ENCODE data around the gene TRAPPC2L.

Gene TRAPPC2L

GRCh38 chr16:88905563-88905962 lies 48.6 kb downstream of the TRAPPC2L start:
- TF ChIP-seq CTCF (IDR thresholded peaks at IDR 0.05) (no peak), ZFX (IDR thresholded peaks at IDR 0.05; ENCODE audit: borderline replicate concordance) (no peak)
- no peak overlapping the region for H3K27ac ChIP-seq

GRCh38 chr16:88906020-88906419 lies 49.1 kb downstream of the TRAPPC2L start:
- no peak overlapping the region for H3K27ac ChIP-seq
- TF ChIP-seq ZFX (IDR thresholded peaks at IDR 0.05; ENCODE audit: borderline replicate concordance) (no peak), CTCF (IDR thresholded peaks at IDR 0.05) (no peak)

GRCh38 chr16:88906535-88907105 lies 49.7 kb downstream of the TRAPPC2L start:
- H3K27ac ChIP-seq: no peak overlapping the region
- TF ChIP-seq ZFX (IDR thresholded peaks at IDR 0.05; ENCODE audit: borderline replicate concordance): no peak
- TF ChIP-seq CTCF (IDR thresholded peaks at IDR 0.05): no peak; the same call in 1 of the 2 replicates

GRCh38 chr16:88907768-88908167 lies 50.8 kb downstream of the TRAPPC2L start:
- no peak for TF ChIP-seq CTCF (IDR thresholded peaks at IDR 0.05)
- TF ChIP-seq ZFX (IDR thresholded peaks at IDR 0.05; ENCODE audit: borderline replicate concordance): no peak
- no peak overlapping the region for H3K27ac ChIP-seq

- H3K27ac ChIP-seq: no peak overlapping the region
- TF ChIP-seq ZFX (IDR thresholded peaks at IDR 0.05; ENCODE audit: borderline replicate concordance) (no peak), CTCF (IDR thresholded peaks at IDR 0.05) (no peak)
Measured at GRCh38 chr16:88908307-88908706, 51.4 kb downstream of the TRAPPC2L start.

GRCh38 chr16:88909431-88910210 lies 52.7 kb downstream of the TRAPPC2L start:
- H3K27ac ChIP-seq: no peak overlapping the region
- no peak for TF ChIP-seq ZFX (IDR thresholded peaks at IDR 0.05; ENCODE audit: borderline replicate concordance)

- TF ChIP-seq CTCF (IDR thresholded peaks at IDR 0.05) (no peak), ZFX (IDR thresholded peaks at IDR 0.05; ENCODE audit: borderline replicate concordance) (no peak)
Measured at GRCh38 chr16:88910284-88911135, 53.6 kb downstream of the TRAPPC2L start.

More at GRCh38 chr16:88910284-88911135, 53.6 kb downstream of the TRAPPC2L start:
- no peak overlapping the region for H3K27ac ChIP-seq

Data from 22Rv1 (cell line).